GM23248 (cell line): ENCODE data around the gene GRAP2.

Source experiments
- EZH2 ChIP-seq: fragments of 200-600 bp; sonication (generic); IDR thresholded peaks from 2 replicates; pipeline ENCODE4 v1.6.1; 2018; ENCODE audit warnings: antibody characterized with exemption, mild to moderate bottlenecking; ENCODE audit not compliant: insufficient read depth, poor library complexity, severe bottlenecking
- EZH2phosphoT487 ChIP-seq: fragments of 200-600 bp; sonication (generic); IDR thresholded peaks from 2 replicates; pipeline ENCODE4 v1.6.1; 2018; ENCODE audit warnings: antibody characterized with exemption, moderate library complexity, mild to moderate bottlenecking, low read depth; ENCODE audit not compliant: insufficient read depth

- no peak for TF ChIP-seq EZH2
- no peak for TF ChIP-seq EZH2phosphoT487
These were observed 34.7 kb downstream of the GRAP2 start for GRCh38 chr22:39935612-39936011.
